Measurements from ENCODE around the gene CTSD. TPM values are rescaled to one million over a fixed set of nuclear protein-coding genes. Genes with fewer than 3 reads are reported as not detected.

Gene CTSD
- total and polyA plus RNA-seq, 2 of the 4 experiments (the other 2 are of a cell fraction) = 39.8 to 166 TPM

- Histone ChIP-seq H2BK20ac (ENCODE audit: low read depth, low read length) (no peak overlapping the region), H3K18ac (ENCODE audit: low read depth, low read length) (no peak overlapping the region), H3K23ac (ENCODE audit: low read depth, low read length) (no peak overlapping the region), H3K79me1 (ENCODE audit: low read depth in 1 of 2, low read length in 2 of 2) (no peaks in the 10 kb centered on the region), H2BK5ac (ENCODE audit: low read depth, low read length, poor library complexity, severe bottlenecking) (peak overlapping the region; percentile 10), H3K9me1 (ENCODE audit: insufficient read depth, low read length) (0 out of 2 replicates have a peak, but pooled peaks cover 4% of the 10 kb centered on the region), H3K27me3 (ENCODE audit: control insufficient read depth, insufficient read depth, low read length) (peaks cover 24% of the 10 kb centered on the region), H2BK15ac (ENCODE audit: low read depth, low read length) (no peak overlapping the region), H4K8ac (ENCODE audit: low read depth in 2 of 2, low read length in 2 of 2) (no peak overlapping the region), H3K14ac (replicated peaks; ENCODE audit: low read depth, low read length) (no peak overlapping the region), H2AK9ac (replicated peaks; ENCODE audit: low read depth, low read length, poor library complexity) (no peak overlapping the region), H3K27ac (ENCODE audit: insufficient read depth, low read length) (no peak overlapping the region), H3K4ac (ENCODE audit: low read depth, low read length) (no peak overlapping the region), H2AFZ (replicated peaks; ENCODE audit: low read length, poor library complexity) (no peak overlapping the region), H2BK120ac (ENCODE audit: low read depth, low read length) (no peak overlapping the region), H4K5ac (ENCODE audit: low read depth, low read length) (no peak overlapping the region), H3K9ac (ENCODE audit: low read depth, low read length) (no peak overlapping the region), H3K9me3 (ENCODE audit: control insufficient read depth, insufficient read depth, low read length) (peaks cover 2% of the 10 kb centered on the region), H3K4me2 (ENCODE audit: low read depth, low read length) (no peak overlapping the region), H3K4me3 (ENCODE audit: insufficient read depth, low read depth, low read length) (no peak overlapping the region), H3K4me1 (ENCODE audit: control insufficient read depth, insufficient read depth, low read length) (no peaks in the 10 kb centered on the region), H3K56ac (ENCODE audit: extremely low read depth, insufficient read depth, low read length) (no peak overlapping the region), H4K91ac (ENCODE audit: insufficient read depth, low read depth, low read length) (no peak overlapping the region), H4K20me1 (ENCODE audit: insufficient read depth, low read length) (no peaks in the 10 kb centered on the region; the same call in 1 of the 2 replicates), H2AK5ac (ENCODE audit: low read depth, low read length) (no peak overlapping the region), H3K36me3 (ENCODE audit: control insufficient read depth, insufficient read depth, low read length) (no peaks in the 10 kb centered on the region)
- DNase-seq (no peak), ATAC-seq (ENCODE audit: low read depth) (no peak)
- no TSS peak for BruUV-seq (replicated peaks)
- in situ Hi-C loops (cut with MboI; ENCODE audit: low sequenced_read_pairs) = no loop called here
- dilution Hi-C loops (cut with HindIII; ENCODE audit: low sequenced_read_pairs, unreplicated experiment) = no loop called here
- ChIA-PET CTCF (no interaction called here), POLR2A (ENCODE audit: unreplicated experiment) (no interaction called here)
- TF ChIP-seq CHD1 (IDR thresholded peaks at IDR 0.05; ENCODE audit: low read depth, low read length) (no peak), CTCF (conservative IDR thresholded peaks at IDR 0.05; ENCODE audit: low read depth, low read length) (no peak), USF2 (IDR thresholded peaks at IDR 0.05; ENCODE audit: low read depth, low read length) (no peak), SMC3 (IDR thresholded peaks at IDR 0.05; ENCODE audit: low read depth, low read length) (no peak), CEBPB (IDR thresholded peaks at IDR 0.05; ENCODE audit: low read depth, low read length) (no peak), FOS (IDR thresholded peaks at IDR 0.05; ENCODE audit: low read depth, low read length) (no peak), MAZ (IDR thresholded peaks at IDR 0.05; ENCODE audit: borderline replicate concordance, low read depth, low read length) (no peak)
- 83 to 100% methylated on average over 1 to 3 of the region's 3 CpGs for WGBS, 2 experiments (ENCODE audit: extremely low coverage in 2 of 2, insufficient read length in 1 of 2)
- intact Hi-C loops (cut with micrococcal nuclease) = no loop called here
Observed at GRCh38 chr11:1742869-1743584, 20.7 kb downstream of the CTSD start.

Data from IMR-90 (cell line).